ENCODE results near the gene ATP8A2.
"Not testable (repeated sequence)": the region's sequence is repeated elsewhere in the genome, so short reads cannot be mapped to it uniquely, and the experiment has no call there.

Gene ATP8A2

GRCh38 chr13:25951831-25952230, 580.1 kb downstream of the ATP8A2 start:
- no peak overlapping the region for H3K9ac ChIP-seq (ENCODE audit: low read depth, low read length)
- no peaks in the 10 kb centered on the region for H3K36me3 ChIP-seq (ENCODE audit: control insufficient read depth, insufficient read depth, low read length)
- H3K4me3 ChIP-seq (ENCODE audit: low read depth, low read length) = no peak overlapping the region
- peaks cover 7% of the 10 kb centered on the region for H3K9me3 ChIP-seq (ENCODE audit: control insufficient read depth, insufficient read depth, low read length)
- no peaks in the 10 kb centered on the region for H3K4me1 ChIP-seq (ENCODE audit: control insufficient read depth, insufficient read depth, low read length)
- no peaks in the 10 kb centered on the region for H3K27me3 ChIP-seq (ENCODE audit: control insufficient read depth, insufficient read depth, low read length)

GRCh38 chr13:25954080-25954479, 582.3 kb downstream of the ATP8A2 start:
- H3K4me1 ChIP-seq (ENCODE audit: control insufficient read depth, insufficient read depth, low read length); H3K4me3 ChIP-seq (ENCODE audit: low read depth, low read length); H3K36me3 ChIP-seq (ENCODE audit: control insufficient read depth, insufficient read depth, low read length): not testable (repeated sequence)

GRCh38 chr13:25954943-25955342, 583.2 kb downstream of the ATP8A2 start:
- H3K9me3 ChIP-seq (ENCODE audit: control insufficient read depth, insufficient read depth, low read length); H3K4me1 ChIP-seq (ENCODE audit: control insufficient read depth, insufficient read depth, low read length); H3K9ac ChIP-seq (ENCODE audit: low read depth, low read length); H3K36me3 ChIP-seq (ENCODE audit: control insufficient read depth, insufficient read depth, low read length); H3K4me3 ChIP-seq (ENCODE audit: low read depth, low read length); H3K27me3 ChIP-seq (ENCODE audit: control insufficient read depth, insufficient read depth, low read length): not testable (repeated sequence)

More at GRCh38 chr13:25954080-25954479, 582.3 kb downstream of the ATP8A2 start:
- H3K27me3 ChIP-seq (ENCODE audit: control insufficient read depth, insufficient read depth, low read length); H3K9ac ChIP-seq (ENCODE audit: low read depth, low read length); H3K9me3 ChIP-seq (ENCODE audit: control insufficient read depth, insufficient read depth, low read length): not testable (repeated sequence)

- H3K36me3 ChIP-seq (ENCODE audit: control insufficient read depth, insufficient read depth, low read length) = no peaks in the 10 kb centered on the region
- no peaks in the 10 kb centered on the region for H3K27me3 ChIP-seq (ENCODE audit: control insufficient read depth, insufficient read depth, low read length)
- no peaks in the 10 kb centered on the region for H3K9me3 ChIP-seq (ENCODE audit: control insufficient read depth, insufficient read depth, low read length)
- H3K9ac ChIP-seq (ENCODE audit: low read depth, low read length) = no peak overlapping the region
- H3K4me3 ChIP-seq (ENCODE audit: low read depth, low read length) = no peak overlapping the region
- no peaks in the 10 kb centered on the region for H3K4me1 ChIP-seq (ENCODE audit: control insufficient read depth, insufficient read depth, low read length)
Observed at GRCh38 chr13:25958986-25959385, 587.2 kb downstream of the ATP8A2 start.

- Histone ChIP-seq H3K9ac (ENCODE audit: low read depth, low read length) (no peak overlapping the region), H3K36me3 (ENCODE audit: control insufficient read depth, insufficient read depth, low read length) (no peaks in the 10 kb centered on the region), H3K9me3 (ENCODE audit: control insufficient read depth, insufficient read depth, low read length) (no peaks in the 10 kb centered on the region), H3K27me3 (ENCODE audit: control insufficient read depth, insufficient read depth, low read length) (no peaks in the 10 kb centered on the region), H3K4me3 (ENCODE audit: low read depth, low read length) (no peak overlapping the region), H3K4me1 (ENCODE audit: control insufficient read depth, insufficient read depth, low read length) (no peaks in the 10 kb centered on the region)
Observed at GRCh38 chr13:25961294-25961693, 589.5 kb downstream of the ATP8A2 start.

- H3K4me1 ChIP-seq (ENCODE audit: control insufficient read depth, insufficient read depth, low read length) = peaks cover 2% of the 10 kb centered on the region
- H3K27me3 ChIP-seq (ENCODE audit: control insufficient read depth, insufficient read depth, low read length) = peaks cover 6% of the 10 kb centered on the region
- no peaks in the 10 kb centered on the region for H3K9me3 ChIP-seq (ENCODE audit: control insufficient read depth, insufficient read depth, low read length)
- H3K4me3 ChIP-seq (ENCODE audit: low read depth, low read length) = no peak overlapping the region
- no peak overlapping the region for H3K9ac ChIP-seq (ENCODE audit: low read depth, low read length)
- no peaks in the 10 kb centered on the region for H3K36me3 ChIP-seq (ENCODE audit: control insufficient read depth, insufficient read depth, low read length)
Observed at GRCh38 chr13:25963674-25964073, 591.9 kb downstream of the ATP8A2 start.

- H3K36me3 ChIP-seq (ENCODE audit: control insufficient read depth, insufficient read depth, low read length) = no peaks in the 10 kb centered on the region
Observed at GRCh38 chr13:25965596-25965995, 593.8 kb downstream of the ATP8A2 start.

GRCh38 chr13:25966086-25966485, 594.3 kb downstream of the ATP8A2 start:
- H3K9me3 ChIP-seq (ENCODE audit: control insufficient read depth, insufficient read depth, low read length) = no peaks in the 10 kb centered on the region
- H3K4me3 ChIP-seq (ENCODE audit: low read depth, low read length) = no peak overlapping the region
- H3K4me1 ChIP-seq (ENCODE audit: control insufficient read depth, insufficient read depth, low read length) = peaks cover 2% of the 10 kb centered on the region
- peaks cover 17% of the 10 kb centered on the region for H3K27me3 ChIP-seq (ENCODE audit: control insufficient read depth, insufficient read depth, low read length)
- H3K36me3 ChIP-seq (ENCODE audit: control insufficient read depth, insufficient read depth, low read length) = no peaks in the 10 kb centered on the region
- no peak overlapping the region for H3K9ac ChIP-seq (ENCODE audit: low read depth, low read length)

More at GRCh38 chr13:25965596-25965995, 593.8 kb downstream of the ATP8A2 start:
- Histone ChIP-seq H3K4me1 (ENCODE audit: control insufficient read depth, insufficient read depth, low read length) (peaks cover 2% of the 10 kb centered on the region), H3K9me3 (ENCODE audit: control insufficient read depth, insufficient read depth, low read length) (no peaks in the 10 kb centered on the region), H3K4me3 (ENCODE audit: low read depth, low read length) (no peak overlapping the region), H3K27me3 (ENCODE audit: control insufficient read depth, insufficient read depth, low read length) (peaks cover 17% of the 10 kb centered on the region), H3K9ac (ENCODE audit: low read depth, low read length) (no peak overlapping the region)

GRCh38 chr13:25967144-25967543, 595.4 kb downstream of the ATP8A2 start:
- Histone ChIP-seq H3K4me1 (ENCODE audit: control insufficient read depth, insufficient read depth, low read length) (peaks cover 11% of the 10 kb centered on the region), H3K9me3 (ENCODE audit: control insufficient read depth, insufficient read depth, low read length) (no peaks in the 10 kb centered on the region), H3K9ac (ENCODE audit: low read depth, low read length) (no peak overlapping the region), H3K36me3 (ENCODE audit: control insufficient read depth, insufficient read depth, low read length) (no peaks in the 10 kb centered on the region), H3K27me3 (ENCODE audit: control insufficient read depth, insufficient read depth, low read length) (peaks cover 20% of the 10 kb centered on the region), H3K4me3 (ENCODE audit: low read depth, low read length) (no peak overlapping the region)

GRCh38 chr13:25971047-25971446, 599.3 kb downstream of the ATP8A2 start:
- H3K4me1 ChIP-seq (ENCODE audit: control insufficient read depth, insufficient read depth, low read length) = peaks cover 16% of the 10 kb centered on the region
- no peaks in the 10 kb centered on the region for H3K36me3 ChIP-seq (ENCODE audit: control insufficient read depth, insufficient read depth, low read length)
- no peak overlapping the region for H3K9ac ChIP-seq (ENCODE audit: low read depth, low read length)
- H3K9me3 ChIP-seq (ENCODE audit: control insufficient read depth, insufficient read depth, low read length) = no peaks in the 10 kb centered on the region
- H3K27me3 ChIP-seq (ENCODE audit: control insufficient read depth, insufficient read depth, low read length) = peaks cover 39% of the 10 kb centered on the region
- H3K4me3 ChIP-seq (ENCODE audit: low read depth, low read length) = no peak overlapping the region

- no peak overlapping the region for H3K4me3 ChIP-seq (ENCODE audit: low read depth, low read length)
Observed at GRCh38 chr13:25971459-25972145, 599.8 kb downstream of the ATP8A2 start.

GRCh38 chr13:25973085-25973484, 601.3 kb downstream of the ATP8A2 start:
- H3K9ac ChIP-seq (ENCODE audit: low read depth, low read length) = no peak overlapping the region
- no peaks in the 10 kb centered on the region for H3K9me3 ChIP-seq (ENCODE audit: control insufficient read depth, insufficient read depth, low read length)
- H3K4me3 ChIP-seq (ENCODE audit: low read depth, low read length) = no peak overlapping the region
- H3K4me1 ChIP-seq (ENCODE audit: control insufficient read depth, insufficient read depth, low read length) = peaks cover 26% of the 10 kb centered on the region
- no peaks in the 10 kb centered on the region for H3K36me3 ChIP-seq (ENCODE audit: control insufficient read depth, insufficient read depth, low read length)
- peaks cover 36% of the 10 kb centered on the region for H3K27me3 ChIP-seq (ENCODE audit: control insufficient read depth, insufficient read depth, low read length)

More at GRCh38 chr13:25971459-25972145, 599.8 kb downstream of the ATP8A2 start:
- Histone ChIP-seq H3K4me1 (ENCODE audit: control insufficient read depth, insufficient read depth, low read length) (peaks cover 20% of the 10 kb centered on the region), H3K9me3 (ENCODE audit: control insufficient read depth, insufficient read depth, low read length) (no peaks in the 10 kb centered on the region), H3K36me3 (ENCODE audit: control insufficient read depth, insufficient read depth, low read length) (no peaks in the 10 kb centered on the region), H3K9ac (ENCODE audit: low read depth, low read length) (no peak overlapping the region), H3K27me3 (ENCODE audit: control insufficient read depth, insufficient read depth, low read length) (peaks cover 39% of the 10 kb centered on the region)

Measured in iPS-15b (cell line).